Mesendoderm (in vitro differentiated cells): ENCODE results near the gene CGN. TPM values are rescaled to one million over a fixed set of nuclear protein-coding genes. Genes with fewer than 3 reads are reported as not detected.
A peak's percentile ranks its signal among the peaks of the same experiment; 100 is the strongest.

Source experiments
- DNase-seq: peaks from one replicate; pipeline ENCODE4 v3.0.0; 2013
- H2AK5ac ChIP-seq: 2 replicates; pipeline ENCODE4 v1.6.1; 2013; ENCODE audit warnings: low read length, inconsistent platforms
- H2BK120ac ChIP-seq: 2 replicates; pipeline ENCODE4 v1.6.1; 2013; ENCODE audit warnings: low read depth, mild to moderate bottlenecking, low read length, moderate library complexity, mixed read lengths
- H2BK15ac ChIP-seq: replicated peaks from 2 replicates; pipeline ENCODE4 v1.6.1; 2013; ENCODE audit warnings: low read depth, mild to moderate bottlenecking, moderate library complexity
- H2BK5ac ChIP-seq: 2 replicates; pipeline ENCODE4 v1.6.1; 2013; ENCODE audit warnings: low read length, inconsistent platforms
- H3K18ac ChIP-seq: 2 replicates; pipeline ENCODE4 v1.6.1; 2013; ENCODE audit warnings: mild to moderate bottlenecking, low read length, mixed read lengths
- H3K23ac ChIP-seq: one replicate; pipeline ENCODE4 v1.6.1; 2013; ENCODE audit warnings: low read length
- H3K27ac ChIP-seq: 2 replicates; pipeline ENCODE4 v1.5.1; 2013; ENCODE audit warnings: low read depth, mild to moderate bottlenecking, inconsistent platforms, low read length, moderate library complexity
- H3K27me3 ChIP-seq: 2 replicates; pipeline ENCODE4 v1.6.1; 2013; ENCODE audit warnings: low read length, control low read depth, mild to moderate bottlenecking, inconsistent platforms; ENCODE audit not compliant: insufficient read depth, poor library complexity
- H3K36me3 ChIP-seq: 2 replicates; pipeline ENCODE4 v1.6.1; 2013; ENCODE audit warnings: low read length, inconsistent platforms; ENCODE audit not compliant: control insufficient read depth, insufficient read depth
- H3K4ac ChIP-seq: one replicate; pipeline ENCODE4 v1.6.1; 2013; ENCODE audit warnings: low read depth, mild to moderate bottlenecking, low read length, moderate library complexity
- H3K4me1 ChIP-seq: 2 replicates; pipeline ENCODE4 v1.6.1; 2013; ENCODE audit warnings: low read depth, low read length, inconsistent platforms; ENCODE audit not compliant: control insufficient read depth
- H3K4me2 ChIP-seq: 2 replicates; pipeline ENCODE4 v1.6.1; 2013; ENCODE audit warnings: low read length
- H3K4me3 ChIP-seq: 2 replicates; pipeline ENCODE4 v1.5.1; 2013; ENCODE audit warnings: mild to moderate bottlenecking, low read length
- H3K56ac ChIP-seq: one replicate; pipeline ENCODE4 v1.6.1; 2013; ENCODE audit warnings: low read length
- H3K79me1 ChIP-seq: 2 replicates; pipeline ENCODE4 v1.6.1; 2013; ENCODE audit warnings: low read length, inconsistent platforms
- H3K79me2 ChIP-seq: 2 replicates; pipeline ENCODE4 v1.6.1; 2013; ENCODE audit warnings: mild to moderate bottlenecking, low read length; ENCODE audit not compliant: control insufficient read depth, insufficient read depth
- H3K9ac ChIP-seq: 2 replicates; pipeline ENCODE4 v1.6.1; 2013; ENCODE audit warnings: low read length, inconsistent platforms
- H4K5ac ChIP-seq: one replicate; pipeline ENCODE4 v1.6.1; 2013; ENCODE audit warnings: low read length
- H4K8ac ChIP-seq: one replicate; pipeline ENCODE4 v1.6.1; 2013; ENCODE audit warnings: low read depth, mild to moderate bottlenecking, control low read depth, low read length, moderate library complexity
- WGBS: extraction: QIAGEN DNeasy Blood & Tissue Kit; methylation state at CpG from one replicate; pipeline ENCODE4 v1.1.7; 2013; ENCODE audit warnings: low lambda C conversion rate, missing lambda C conversion rate; ENCODE audit not compliant: insufficient coverage; ENCODE audit errors: extremely low coverage; 5-methylcytosine and 5-hydroxymethylcytosine counted together
- polyA plus RNA-seq, 2 experiments: library from polyadenylated mRNA; stranded (reverse); fragments of 200-250 nt; gene quantifications; one replicate each; pipeline ENCODE4 v1.2.3, GENCODE V29; 2013

Gene CGN
- polyA plus RNA-seq (2013, experiment 1 of 2), result 26.5 TPM
- polyA plus RNA-seq (2013, experiment 2 of 2), result 26.5 TPM

GRCh38 chr1:151510957-151511635 is at the start of gene CGN:
CGN (plus strand) TSS chr1:151511387; CDS start chr1:151518520, 7,133 bp downstream.
- DNase-seq, result peak; percentile 98
- Histone ChIP-seq H3K79me2 (no peaks in the 10 kb centered on the region), H3K4ac (no peak within 1 kb of the TSS)

GRCh38 chr1:151461694-151462093 is 49.5 kb upstream of the CGN start:
- H4K8ac ChIP-seq, result no peak overlapping the region
- no peak overlapping the region for H3K4me2 ChIP-seq
- H3K79me1 ChIP-seq, result peaks cover 2% of the 10 kb centered on the region
- no peak overlapping the region for H3K9ac ChIP-seq
- no peaks in the 10 kb centered on the region for H3K27me3 ChIP-seq
- no peak overlapping the region for H3K4me3 ChIP-seq
- H3K56ac ChIP-seq, result no peak overlapping the region
- H4K5ac ChIP-seq, result no peak overlapping the region
- no CpG with 5 or more reads among the region's 5 CpGs for WGBS
- H2BK120ac ChIP-seq, result no peak overlapping the region
- no peaks in the 10 kb centered on the region for H3K36me3 ChIP-seq
- H3K23ac ChIP-seq, result no peak overlapping the region
- no peak overlapping the region for H3K27ac ChIP-seq
- no peak overlapping the region for H2BK15ac ChIP-seq
- no peak for DNase-seq
- H3K4ac ChIP-seq, result no peak overlapping the region
- peaks cover 8% of the 10 kb centered on the region for H3K4me1 ChIP-seq
- H3K79me2 ChIP-seq, result peaks cover 16% of the 10 kb centered on the region
- no peak overlapping the region for H3K18ac ChIP-seq
- H2BK5ac ChIP-seq, result no peak overlapping the region
- no peak overlapping the region for H2AK5ac ChIP-seq

More at GRCh38 chr1:151510957-151511635, at the start of gene CGN:
- no CpG with 5 or more reads among the region's 68 CpGs for WGBS
- no peak within 1 kb of the TSS for H2AK5ac ChIP-seq
- no peak within 1 kb of the TSS for H4K5ac ChIP-seq
- H3K36me3 ChIP-seq, result no peaks in the 10 kb centered on the region
- peak within 1 kb of the TSS; percentile 75 for H3K4me3 ChIP-seq
- peak within 1 kb of the TSS; percentile 85 for H3K4me2 ChIP-seq
- H3K56ac ChIP-seq, result peak within 1 kb of the TSS; percentile 90
- H3K79me1 ChIP-seq, result no peaks in the 10 kb centered on the region
- H4K8ac ChIP-seq, result peak within 1 kb of the TSS; percentile 94
- H3K23ac ChIP-seq, result no peak within 1 kb of the TSS
- H3K4me1 ChIP-seq, result peaks cover 21% of the 10 kb centered on the region
- H2BK5ac ChIP-seq, result no peak within 1 kb of the TSS
- no peak within 1 kb of the TSS for H2BK120ac ChIP-seq
- H3K27ac ChIP-seq, result peak within 1 kb of the TSS; percentile 81
- peak within 1 kb of the TSS; percentile 86 for H3K9ac ChIP-seq
- H2BK15ac ChIP-seq, result no peak within 1 kb of the TSS
- peak within 1 kb of the TSS; percentile 65 for H3K18ac ChIP-seq
- H3K27me3 ChIP-seq, result no peaks in the 10 kb centered on the region

- no peak overlapping the region for H3K23ac ChIP-seq
- H3K18ac ChIP-seq, result no peak overlapping the region
- DNase-seq, result no peak
- no CpG with 5 or more reads among the region's 1 CpG for WGBS
- H3K4ac ChIP-seq, result no peak overlapping the region
- no peak overlapping the region for H2BK5ac ChIP-seq
- no peak overlapping the region for H3K4me3 ChIP-seq
- H2BK15ac ChIP-seq, result no peak overlapping the region
- no peaks in the 10 kb centered on the region for H3K36me3 ChIP-seq
- H3K27me3 ChIP-seq, result no peaks in the 10 kb centered on the region
- no peak overlapping the region for H3K4me2 ChIP-seq
- H4K8ac ChIP-seq, result no peak overlapping the region
- no peak overlapping the region for H2AK5ac ChIP-seq
- H3K4me1 ChIP-seq, result no peaks in the 10 kb centered on the region
- H3K27ac ChIP-seq, result no peak overlapping the region
- no peak overlapping the region for H3K9ac ChIP-seq
- H3K79me1 ChIP-seq, result no peaks in the 10 kb centered on the region
- H3K56ac ChIP-seq, result no peak overlapping the region
- no peak overlapping the region for H2BK120ac ChIP-seq
- H4K5ac ChIP-seq, result no peak overlapping the region
- H3K79me2 ChIP-seq, result no peaks in the 10 kb centered on the region
These were observed 46.2 kb upstream of the CGN start for GRCh38 chr1:151465026-151465425.

- H3K9ac ChIP-seq, result peak overlapping the region; percentile 75
- no peak overlapping the region for H2AK5ac ChIP-seq
- H3K18ac ChIP-seq, result peak overlapping the region; percentile 93
- H3K79me2 ChIP-seq, result no peaks in the 10 kb centered on the region
- no peak overlapping the region for H2BK15ac ChIP-seq
- WGBS, result no CpG with 5 or more reads among the region's 36 CpGs
- no peaks in the 10 kb centered on the region for H3K36me3 ChIP-seq
- no peaks in the 10 kb centered on the region for H3K79me1 ChIP-seq
- H4K8ac ChIP-seq, result peak overlapping the region; percentile 0
- peak overlapping the region; percentile 34 for H2BK120ac ChIP-seq
- peak; percentile 65 for DNase-seq
- H3K4ac ChIP-seq, result peak overlapping the region; percentile 99
- H3K4me3 ChIP-seq, result peak overlapping the region; percentile 43
- no peak overlapping the region for H3K23ac ChIP-seq
- H4K5ac ChIP-seq, result no peak overlapping the region
- H3K27ac ChIP-seq, result no peak overlapping the region
- H3K4me2 ChIP-seq, result peak overlapping the region; percentile 59
- no peak overlapping the region for H2BK5ac ChIP-seq
- H3K27me3 ChIP-seq, result no peaks in the 10 kb centered on the region
- H3K4me1 ChIP-seq, result no peaks in the 10 kb centered on the region
- peak overlapping the region; percentile 90 for H3K56ac ChIP-seq
These were observed 38.1 kb upstream of the CGN start for GRCh38 chr1:151472856-151473731.

- Histone ChIP-seq H2BK5ac (no peak overlapping the region), H3K4ac (no peak overlapping the region), H3K4me2 (no peak overlapping the region), H3K27me3 (no peaks in the 10 kb centered on the region), H3K79me2 (no peaks in the 10 kb centered on the region), H2AK5ac (no peak overlapping the region), H3K4me3 (no peak overlapping the region), H4K5ac (no peak overlapping the region), H3K79me1 (no peaks in the 10 kb centered on the region), H4K8ac (no peak overlapping the region), H3K9ac (no peak overlapping the region), H2BK15ac (no peak overlapping the region), H3K4me1 (no peaks in the 10 kb centered on the region), H2BK120ac (no peak overlapping the region), H3K27ac (no peak overlapping the region), H3K36me3 (no peaks in the 10 kb centered on the region), H3K56ac (no peak overlapping the region), H3K23ac (no peak overlapping the region), H3K18ac (no peak overlapping the region)
- no CpG with 5 or more reads among the region's 3 CpGs for WGBS
- DNase-seq, result no peak
These were observed 36.4 kb upstream of the CGN start for GRCh38 chr1:151474745-151475144.
